HT1080 (cell line): ENCODE measurements around the gene SOHLH2. TPM values are rescaled to one million over a fixed set of nuclear protein-coding genes. Genes with fewer than 3 reads are reported as not detected.
A peak's percentile ranks its signal among the peaks of the same experiment; 100 is the strongest.

Source experiments
- DNase-seq: peaks from one replicate; pipeline ENCODE4 v3.0.0-alpha.2; 2015; ENCODE audit warnings: low read depth
- total RNA-seq: library from RNA; depleted of rRNA; stranded (reverse); fragments of >200 nt; shearing (Covaris generic); gene quantifications from 2 replicates; pipeline ENCODE4 v1.2.3, GENCODE V29; 2014; rRNA removed

SOHLH2 gene
- total RNA-seq, 1 experiment from 2014 or later, result 0.48 TPM

GRCh38 chr13:36132376-36132775, 82.0 kb downstream of the SOHLH2 start:
- no peak for DNase-seq

GRCh38 chr13:36131931-36132297, 82.4 kb downstream of the SOHLH2 start:
- no peak for DNase-seq

GRCh38 chr13:36131222-36131930, 83.0 kb downstream of the SOHLH2 start, which contains the start of gene DCLK1:
Gene DCLK1, minus strand, starts transcription at chr13:36131382.
- peak; percentile 23 for DNase-seq

- no peak for DNase-seq
These were observed 83.7 kb downstream of the SOHLH2 start for GRCh38 chr13:36130552-36131221.

DNA sequence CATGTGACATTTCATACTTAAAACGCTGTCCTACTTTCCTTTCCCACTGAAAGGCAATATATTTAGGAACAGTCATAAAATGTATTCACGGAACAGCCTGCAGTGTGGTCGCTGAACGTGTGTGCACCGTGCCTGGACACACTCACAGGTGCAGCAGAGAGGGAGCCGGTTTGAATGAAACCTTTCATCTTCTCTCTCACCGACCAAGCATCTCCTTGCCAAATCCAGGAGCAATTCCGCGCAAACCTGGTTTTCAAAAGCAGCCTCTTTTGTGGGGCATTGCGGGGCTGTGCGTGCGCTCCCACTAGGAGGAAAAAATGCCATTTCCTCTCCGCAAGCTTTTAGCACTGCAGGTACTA, 84.2 kb downstream of the SOHLH2 start:
- no peak for DNase-seq

DNA sequence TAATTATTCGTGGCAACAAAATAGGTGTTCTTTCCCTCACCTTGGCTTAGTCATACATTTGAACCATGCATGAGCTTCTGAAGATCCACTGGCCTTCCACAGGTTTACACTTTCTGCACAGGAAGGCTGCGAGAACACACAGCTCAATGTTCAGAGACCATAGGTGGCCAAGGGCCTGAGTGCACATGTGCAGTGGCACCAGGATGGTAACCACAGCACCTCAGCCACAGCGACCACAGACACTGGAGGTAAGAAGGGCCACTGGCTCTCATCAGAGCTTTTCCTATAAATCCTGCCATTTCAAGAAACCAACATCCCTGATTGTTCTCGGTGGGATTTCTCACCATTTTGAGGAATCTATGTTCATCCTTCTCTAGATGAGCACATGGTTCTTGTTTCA, 84.8 kb downstream of the SOHLH2 start:
- DNase-seq, result no peak

GRCh38 chr13:36126491-36126890, 87.9 kb downstream of the SOHLH2 start:
- DNase-seq, result no peak

- DNase-seq, result no peak
These were observed 88.5 kb downstream of the SOHLH2 start for GRCh38 chr13:36125841-36126240.

- DNase-seq, result peak; percentile 42
These were observed 90.0 kb downstream of the SOHLH2 start for GRCh38 chr13:36124236-36124822.

Other genes starting within 250 kb of the SOHLH2 start
- gene DCLK1, start 83.2 kb downstream of the SOHLH2 start, total RNA-seq, result 4.7 and 5.2 TPM in 2 replicates
- gene CCDC169, start 83.3 kb upstream of the SOHLH2 start, total RNA-seq, result 2.0 and 2.3 TPM in 2 replicates
- gene SPART, start 131.8 kb upstream of the SOHLH2 start, total RNA-seq, result 52.0 and 72.2 TPM in 2 replicates
- 0.03 and 0.18 TPM in 2 replicates for gene CCNA1, start 217.9 kb upstream of the SOHLH2 start, total RNA-seq